ENCODE results near the gene FAM107A. TPM values are rescaled to one million over a fixed set of nuclear protein-coding genes. Genes with fewer than 3 reads are reported as not detected.

Gene FAM107A
- total and polyA plus RNA-seq, 12 donors, result 18.3 to 149 (median 55.0) TPM

DNA sequence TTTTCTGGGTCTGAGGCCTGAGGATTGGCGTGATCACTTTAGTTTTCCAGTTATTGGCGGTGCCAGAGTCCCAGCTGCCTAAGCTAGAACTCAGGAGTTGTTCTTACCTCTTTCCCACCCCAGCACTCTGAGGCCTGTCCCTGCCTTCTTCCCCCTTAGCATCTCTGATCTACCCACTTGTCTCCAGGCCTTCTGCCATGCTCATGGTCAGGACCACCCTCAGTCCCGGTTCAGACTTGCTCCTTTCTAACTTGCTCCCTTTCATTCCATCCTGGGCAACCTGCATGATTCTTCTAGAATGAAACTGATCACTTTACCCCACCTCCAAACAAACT lies 55.9 kb downstream of the FAM107A start:
- peaks cover 0 to 9% (median 0%) of the 10 kb centered on the region in 9 donors for H3K4me1 ChIP-seq
- no peaks in the 10 kb centered on the region for H3K27me3 ChIP-seq
- no peak overlapping the region for H3K4me3 ChIP-seq
- intact Hi-C loops (cut with DNase I), result loop anchor here in 1 of 10 donors (10.0 kb wide), 1 partner anchor 197 kb away; no protein-coding TSS in a partner anchor
- WGBS, 2 donors, result 91 to 92% methylated on average over 3 of the region's 3 CpGs
- H3K36me3 ChIP-seq, result peaks cover 0 to 100% (median 60%) of the 10 kb centered on the region in 9 donors
- no peaks in the 10 kb centered on the region for H3K9me3 ChIP-seq
- no peak for ATAC-seq
- no peak for DNase-seq
- TF ChIP-seq, protein P1, sequence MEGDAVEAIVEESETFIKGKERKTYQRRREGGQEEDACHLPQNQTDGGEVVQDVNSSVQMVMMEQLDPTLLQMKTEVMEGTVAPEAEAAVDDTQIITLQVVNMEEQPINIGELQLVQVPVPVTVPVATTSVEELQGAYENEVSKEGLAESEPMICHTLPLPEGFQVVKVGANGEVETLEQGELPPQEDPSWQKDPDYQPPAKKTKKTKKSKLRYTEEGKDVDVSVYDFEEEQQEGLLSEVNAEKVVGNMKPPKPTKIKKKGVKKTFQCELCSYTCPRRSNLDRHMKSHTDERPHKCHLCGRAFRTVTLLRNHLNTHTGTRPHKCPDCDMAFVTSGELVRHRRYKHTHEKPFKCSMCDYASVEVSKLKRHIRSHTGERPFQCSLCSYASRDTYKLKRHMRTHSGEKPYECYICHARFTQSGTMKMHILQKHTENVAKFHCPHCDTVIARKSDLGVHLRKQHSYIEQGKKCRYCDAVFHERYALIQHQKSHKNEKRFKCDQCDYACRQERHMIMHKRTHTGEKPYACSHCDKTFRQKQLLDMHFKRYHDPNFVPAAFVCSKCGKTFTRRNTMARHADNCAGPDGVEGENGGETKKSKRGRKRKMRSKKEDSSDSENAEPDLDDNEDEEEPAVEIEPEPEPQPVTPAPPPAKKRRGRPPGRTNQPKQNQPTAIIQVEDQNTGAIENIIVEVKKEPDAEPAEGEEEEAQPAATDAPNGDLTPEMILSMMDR (IDR thresholded peaks at IDR 0.05), result no peak
- H3K27ac ChIP-seq, result no peak overlapping the region

DNA sequence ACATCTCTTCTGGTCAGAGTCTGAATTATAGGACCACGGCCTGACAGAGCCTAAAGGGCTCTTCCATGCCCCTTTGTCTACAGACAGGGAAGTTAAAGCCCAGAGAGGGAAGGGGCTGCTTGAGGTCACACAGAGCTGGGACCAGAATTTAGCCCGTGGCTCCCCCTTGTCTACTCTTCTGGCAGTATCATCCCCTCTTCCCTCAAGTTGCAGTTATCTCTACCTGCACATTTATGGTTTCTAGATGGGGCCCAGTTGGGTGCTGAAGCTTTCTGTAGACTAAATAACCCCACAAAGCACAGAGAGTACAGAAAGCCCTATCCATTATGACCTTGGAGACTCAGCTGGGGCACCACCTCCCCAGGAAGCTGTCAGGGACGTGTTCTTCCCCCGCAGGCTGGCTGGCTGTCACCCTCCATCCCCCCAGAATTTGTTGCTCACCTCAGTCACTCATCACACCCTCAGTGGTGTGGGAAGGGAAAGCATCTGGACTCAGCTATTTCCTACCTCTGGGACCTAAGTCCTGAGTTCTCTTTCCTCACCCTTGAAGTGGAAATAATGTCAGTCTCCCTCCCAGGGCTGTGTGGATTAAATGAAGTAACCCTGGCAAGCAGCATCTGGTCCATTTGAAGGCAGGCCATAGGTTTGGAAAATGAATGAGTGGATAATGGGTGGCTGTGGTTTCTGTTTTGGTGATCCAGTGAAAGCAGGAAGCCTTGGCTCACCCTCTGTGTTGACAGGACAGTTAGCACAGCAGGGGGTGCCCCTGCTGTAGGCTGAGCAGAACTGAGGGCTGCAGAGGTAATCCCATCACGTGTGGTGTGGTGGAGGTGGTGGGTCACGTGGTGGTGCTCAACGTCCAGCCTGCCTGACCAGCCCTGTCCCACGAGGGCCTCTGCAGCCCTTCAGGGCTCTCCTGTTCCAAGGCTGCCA lies 56.5 kb downstream of the FAM107A start:
- intact Hi-C loops (cut with DNase I), result loop anchor here in 1 of 10 donors (10.0 kb wide), 1 partner anchor 196 kb away; no protein-coding TSS in a partner anchor
- ATAC-seq, result peak in 1 of 8 donors; percentile 28
- peaks cover 0 to 100% (median 63%) of the 10 kb centered on the region in 9 donors for H3K36me3 ChIP-seq

DNA sequence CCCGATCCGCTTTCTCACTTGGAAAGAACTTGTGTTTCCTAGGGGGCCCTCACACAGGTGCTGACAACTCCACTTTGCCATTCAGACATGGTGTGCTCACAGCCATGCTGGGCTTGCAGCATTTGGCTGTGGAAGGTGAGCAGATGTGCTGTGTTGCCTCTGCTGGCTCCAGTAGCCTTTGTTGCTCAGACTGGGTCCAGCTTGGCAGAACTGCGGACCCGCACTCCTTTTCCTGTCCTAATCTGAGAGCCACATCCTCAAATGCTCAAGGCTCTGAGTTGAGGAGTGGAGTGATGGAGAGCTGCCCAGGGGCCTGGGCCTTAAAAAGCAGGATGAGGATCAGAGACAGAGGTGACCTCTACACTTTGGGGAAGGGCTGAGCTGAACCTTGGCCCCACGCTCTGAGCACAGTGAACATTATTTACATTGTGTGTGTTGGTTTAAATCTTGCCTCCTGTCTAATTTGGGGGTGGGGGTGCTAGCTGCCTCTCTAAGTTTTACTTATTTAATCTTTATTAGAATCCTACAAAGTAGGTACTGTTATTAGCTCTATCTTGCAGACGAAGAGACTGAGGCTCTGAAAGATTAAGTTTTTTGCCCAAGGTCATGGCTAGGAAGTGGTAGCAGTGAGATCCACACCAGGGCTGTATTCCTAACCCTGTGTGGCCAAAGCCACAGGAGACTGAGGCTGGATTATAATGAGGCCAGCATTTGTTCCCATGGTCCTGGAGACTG lies 57.4 kb downstream of the FAM107A start:
- 78 to 87% methylated on average over 6 of the region's 6 CpGs for WGBS, 2 donors
- H3K9me3 ChIP-seq, result no peaks in the 10 kb centered on the region
- DNase-seq (no peak), ATAC-seq (no peak)
- TF ChIP-seq, protein P1 (IDR thresholded peaks at IDR 0.05), result no peak
- peaks cover 0 to 100% (median 66%) of the 10 kb centered on the region in 9 donors for H3K36me3 ChIP-seq
- intact Hi-C loops (cut with DNase I), result loop anchor here in 1 of 10 donors (10.0 kb wide), 1 partner anchor 195 kb away; no protein-coding TSS in a partner anchor
- H3K4me1 ChIP-seq, result no peaks in the 10 kb centered on the region
- H3K27me3 ChIP-seq, result no peaks in the 10 kb centered on the region
- no peak overlapping the region for H3K27ac ChIP-seq
- no peak overlapping the region for H3K4me3 ChIP-seq

More for the DNA sequence above, 56.5 kb downstream of the FAM107A start:
- Histone ChIP-seq H3K27ac (no peak overlapping the region), H3K27me3 (no peaks in the 10 kb centered on the region), H3K9me3 (no peaks in the 10 kb centered on the region), H3K4me3 (no peak overlapping the region), H3K4me1 (peaks cover 0 to 2% (median 0%) of the 10 kb centered on the region in 9 donors)
- WGBS, 2 donors, result 62 to 66% methylated on average over 8 of the region's 8 CpGs
- no peak for DNase-seq
- TF ChIP-seq, protein P1 (IDR thresholded peaks at IDR 0.05), result no peak

DNA sequence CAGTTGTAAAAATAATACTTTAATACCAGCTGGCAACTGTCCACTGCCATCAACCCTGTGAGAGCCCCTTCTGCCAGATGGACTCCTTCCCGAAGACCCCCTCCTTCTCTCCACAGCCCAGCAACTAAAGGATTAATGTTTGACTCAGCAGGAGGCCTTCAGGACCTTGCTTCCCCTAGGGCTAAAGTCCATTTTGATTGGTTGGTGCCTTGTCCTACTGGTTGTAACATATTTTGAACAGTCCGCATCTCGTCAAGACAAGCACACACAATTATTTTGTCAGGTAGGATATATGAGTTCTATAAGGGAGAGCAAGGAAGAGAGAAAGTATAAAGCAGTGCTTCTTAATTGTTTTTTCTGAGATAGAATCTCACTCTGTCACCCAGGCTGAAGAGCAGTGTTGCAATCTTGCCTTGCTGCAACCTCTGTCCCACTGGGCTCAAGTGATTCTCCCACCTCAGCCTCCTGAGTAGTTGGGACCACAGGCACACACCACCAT lies 58.9 kb downstream of the FAM107A start:
- ATAC-seq (no peak), DNase-seq (no peak)
- no peaks in the 10 kb centered on the region for H3K4me1 ChIP-seq
- WGBS, 2 donors, result 67 to 73% methylated on average over 3 of the region's 3 CpGs
- H3K27me3 ChIP-seq, result no peaks in the 10 kb centered on the region
- no peaks in the 10 kb centered on the region for H3K9me3 ChIP-seq
- intact Hi-C loops (cut with DNase I), result no loop called here
- TF ChIP-seq, protein P1 (IDR thresholded peaks at IDR 0.05), result no peak
- no peak overlapping the region for H3K4me3 ChIP-seq
- H3K27ac ChIP-seq, result no peak overlapping the region
- peaks cover 0 to 100% (median 71%) of the 10 kb centered on the region in 9 donors for H3K36me3 ChIP-seq

Measured in heart right ventricle (tissue), 16 donors.